Osteocyte (in vitro differentiated cells): ENCODE measurements around the gene ANXA2. TPM values are rescaled to one million over a fixed set of nuclear protein-coding genes. Genes with fewer than 3 reads are reported as not detected.
"Not testable (repeated sequence)": the region's sequence is repeated elsewhere in the genome, so short reads cannot be mapped to it uniquely, and the experiment has no call there.

Experiments
- DNase-seq: peaks from one replicate; pipeline ENCODE4 v3.0.0; 2021; ENCODE audit warnings: mixed read lengths; ENCODE audit not compliant: unreplicated experiment; ENCODE audit errors: extremely low spot score
- H3K27ac Mint-ChIP-seq: one replicate; pipeline ENCODE4 v1.8.0; 2021; ENCODE audit warnings: mild to moderate bottlenecking, mixed read lengths; ENCODE audit not compliant: unreplicated experiment
- H3K27me3 Mint-ChIP-seq: one replicate; pipeline ENCODE4 v1.8.0; 2021; ENCODE audit warnings: mixed read lengths; ENCODE audit not compliant: unreplicated experiment
- H3K36me3 Mint-ChIP-seq: one replicate; pipeline ENCODE4 v1.8.0; 2021; ENCODE audit warnings: mixed read lengths; ENCODE audit not compliant: unreplicated experiment
- H3K4me1 Mint-ChIP-seq: one replicate; pipeline ENCODE4 v1.8.0; 2021; ENCODE audit warnings: mixed read lengths; ENCODE audit not compliant: unreplicated experiment
- H3K4me3 Mint-ChIP-seq: one replicate; pipeline ENCODE4 v1.8.0; 2021; ENCODE audit warnings: mild to moderate bottlenecking, moderate library complexity, mixed read lengths; ENCODE audit not compliant: unreplicated experiment
- H3K9me3 Mint-ChIP-seq: one replicate; pipeline ENCODE4 v1.8.0; 2021; ENCODE audit warnings: mixed read lengths; ENCODE audit not compliant: unreplicated experiment
- CTCF ChIP-seq: fragments of 200-600 bp; sonication (generic); IDR thresholded peaks from 2 replicates; pipeline ENCODE4 v1.5.0; 2021; ENCODE audit warnings: antibody characterized with exemption, mild to moderate bottlenecking, moderate library complexity
- total RNA-seq: library from RNA; stranded (reverse); gene quantifications from 2 replicates; pipeline ENCODE4 v1.2.1, GENCODE V29; 2021

Gene ANXA2
- total RNA-seq, 1 donor from 2014 or later = 2,961 TPM

GRCh38 chr15:60417112-60417511 is 19.3 kb upstream of the ANXA2 start:
- no peak overlapping the region for H3K27ac Mint-ChIP-seq
- no peaks in the 10 kb centered on the region for H3K9me3 Mint-ChIP-seq
- no peak for TF ChIP-seq CTCF
- H3K4me3 Mint-ChIP-seq = no peak overlapping the region
- no peak for DNase-seq
- no peaks in the 10 kb centered on the region for H3K27me3 Mint-ChIP-seq
- no peaks in the 10 kb centered on the region for H3K36me3 Mint-ChIP-seq
- peaks cover 55% of the 10 kb centered on the region for H3K4me1 Mint-ChIP-seq

GRCh38 chr15:60416484-60416883 is 18.7 kb upstream of the ANXA2 start:
- no peaks in the 10 kb centered on the region for H3K9me3 Mint-ChIP-seq
- H3K4me1 Mint-ChIP-seq = peaks cover 53% of the 10 kb centered on the region
- no peaks in the 10 kb centered on the region for H3K36me3 Mint-ChIP-seq
- no peak overlapping the region for H3K27ac Mint-ChIP-seq
- no peak for DNase-seq
- no peak for TF ChIP-seq CTCF
- no peak overlapping the region for H3K4me3 Mint-ChIP-seq
- H3K27me3 Mint-ChIP-seq = no peaks in the 10 kb centered on the region

- Mint-ChIP-seq H3K27me3 (no peaks in the 10 kb centered on the region), H3K4me3 (no peak overlapping the region), H3K4me1 (peaks cover 32% of the 10 kb centered on the region), H3K9me3 (no peaks in the 10 kb centered on the region), H3K27ac (peak overlapping the region; percentile 73), H3K36me3 (no peaks in the 10 kb centered on the region)
- DNase-seq = no peak
- no peak for TF ChIP-seq CTCF
Observed at GRCh38 chr15:60414016-60414682, 16.4 kb upstream of the ANXA2 start.

GRCh38 chr15:60413231-60413824 is 15.5 kb upstream of the ANXA2 start:
- peak overlapping the region; percentile 73 for H3K27ac Mint-ChIP-seq
- no peak for DNase-seq

GRCh38 chr15:60412807-60413206 is 15.0 kb upstream of the ANXA2 start:
- H3K27ac Mint-ChIP-seq = peak overlapping the region; percentile 73
- H3K9me3 Mint-ChIP-seq, DNase-seq, H3K27me3 Mint-ChIP-seq, H3K36me3 Mint-ChIP-seq: not testable (repeated sequence)
- peaks cover 40% of the 10 kb centered on the region for H3K4me1 Mint-ChIP-seq
- H3K4me3 Mint-ChIP-seq = peak overlapping the region; percentile 2

More at GRCh38 chr15:60413231-60413824, 15.5 kb upstream of the ANXA2 start:
- H3K9me3 Mint-ChIP-seq = no peaks in the 10 kb centered on the region
- H3K27me3 Mint-ChIP-seq = no peaks in the 10 kb centered on the region
- TF ChIP-seq CTCF = no peak
- no peaks in the 10 kb centered on the region for H3K36me3 Mint-ChIP-seq
- H3K4me3 Mint-ChIP-seq = peak overlapping the region; percentile 2
- peaks cover 37% of the 10 kb centered on the region for H3K4me1 Mint-ChIP-seq
